Measurements from ENCODE around the gene STAP2.

GRCh38 chr19:4385291-4386040 lies 46.8 kb upstream of the STAP2 start:
- TF ChIP-seq CTCF (IDR thresholded peaks at IDR 0.05) = no peak
- no peak for TF ChIP-seq POLR2AphosphoS5 (IDR thresholded peaks at IDR 0.05)
- no peak for TF ChIP-seq POLR2A (IDR thresholded peaks at IDR 0.05)

All from breast epithelium (tissue), 3 donors.